ENCODE measurements around the gene PRRT3.

The PRRT3 gene

DNA sequence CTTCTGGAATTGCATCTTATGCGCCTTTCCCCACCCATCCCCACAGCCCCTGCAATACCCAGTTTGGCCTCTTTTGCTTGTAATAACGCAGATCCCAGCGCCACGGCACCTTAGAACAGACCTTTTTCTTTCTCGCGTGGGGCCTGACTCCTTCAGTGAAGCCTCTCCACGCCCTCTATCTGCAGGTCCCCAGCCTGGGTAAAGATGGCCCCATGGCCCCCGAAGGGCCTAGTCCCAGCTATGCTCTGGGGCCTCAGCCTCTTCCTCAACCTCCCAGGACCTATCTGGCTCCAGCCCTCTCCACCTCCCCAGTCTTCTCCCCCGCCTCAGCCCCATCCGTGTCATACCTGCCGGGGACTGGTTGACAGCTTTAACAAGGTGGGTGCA, 18.0 kb downstream of the PRRT3 start:
- in situ Hi-C loops (cut with MboI; ENCODE audit: low pct_unique_long_range_greater_than_20kb, low sequenced_read_pairs, unreplicated experiment): no loop called here
- TF ChIP-seq, protein P1, sequence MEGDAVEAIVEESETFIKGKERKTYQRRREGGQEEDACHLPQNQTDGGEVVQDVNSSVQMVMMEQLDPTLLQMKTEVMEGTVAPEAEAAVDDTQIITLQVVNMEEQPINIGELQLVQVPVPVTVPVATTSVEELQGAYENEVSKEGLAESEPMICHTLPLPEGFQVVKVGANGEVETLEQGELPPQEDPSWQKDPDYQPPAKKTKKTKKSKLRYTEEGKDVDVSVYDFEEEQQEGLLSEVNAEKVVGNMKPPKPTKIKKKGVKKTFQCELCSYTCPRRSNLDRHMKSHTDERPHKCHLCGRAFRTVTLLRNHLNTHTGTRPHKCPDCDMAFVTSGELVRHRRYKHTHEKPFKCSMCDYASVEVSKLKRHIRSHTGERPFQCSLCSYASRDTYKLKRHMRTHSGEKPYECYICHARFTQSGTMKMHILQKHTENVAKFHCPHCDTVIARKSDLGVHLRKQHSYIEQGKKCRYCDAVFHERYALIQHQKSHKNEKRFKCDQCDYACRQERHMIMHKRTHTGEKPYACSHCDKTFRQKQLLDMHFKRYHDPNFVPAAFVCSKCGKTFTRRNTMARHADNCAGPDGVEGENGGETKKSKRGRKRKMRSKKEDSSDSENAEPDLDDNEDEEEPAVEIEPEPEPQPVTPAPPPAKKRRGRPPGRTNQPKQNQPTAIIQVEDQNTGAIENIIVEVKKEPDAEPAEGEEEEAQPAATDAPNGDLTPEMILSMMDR (IDR thresholded peaks at IDR 0.05; ENCODE audit: extremely low read depth, insufficient read depth, missing control alignments): peak; percentile 26
- DNase-seq (ENCODE audit: low spot score): no peak

DNA sequence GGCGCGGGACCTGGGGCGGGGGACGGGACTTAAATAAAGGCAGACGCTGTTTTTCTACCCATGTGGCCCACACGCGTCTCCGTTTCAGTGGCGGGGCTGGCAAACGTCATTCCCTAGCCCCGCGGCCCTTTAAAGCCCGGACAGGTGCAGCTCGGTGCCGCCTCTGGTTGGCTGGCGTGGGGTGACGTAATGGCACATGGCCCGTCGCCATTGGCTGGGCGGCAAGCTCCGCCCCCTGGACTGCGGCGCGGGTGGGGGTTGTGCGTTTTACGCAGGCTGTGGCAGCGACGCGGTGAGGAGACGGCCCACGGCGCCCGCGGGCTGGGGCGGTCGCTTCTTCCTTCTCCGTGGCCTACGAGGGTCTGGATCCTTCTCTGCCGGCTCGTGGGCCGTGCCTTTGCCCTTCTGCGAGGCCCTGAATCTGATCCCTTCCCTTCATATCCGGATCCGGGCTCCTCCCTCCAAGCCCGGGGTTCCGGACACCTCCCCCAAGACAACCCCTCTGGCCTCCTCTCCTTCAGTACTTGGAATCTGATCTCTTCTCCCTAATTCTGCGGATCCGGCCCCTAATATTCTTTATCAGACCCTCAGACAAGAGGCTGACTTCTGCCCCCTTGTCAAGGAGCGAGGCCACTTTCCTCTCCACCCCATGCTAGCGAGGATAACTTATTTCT, 18.5 kb downstream of the PRRT3 start, which contains the start of gene CRELD1:
Gene CRELD1 (plus strand): TSS at position 274 of the 674 bp plus-strand sequence. CDS start 605 bp downstream, outside the sequence.
- peak; percentile 95 for DNase-seq (ENCODE audit: low spot score)
- TF ChIP-seq, protein P1 (IDR thresholded peaks at IDR 0.05; ENCODE audit: extremely low read depth, insufficient read depth, missing control alignments): no peak
- in situ Hi-C loops (cut with MboI; ENCODE audit: low pct_unique_long_range_greater_than_20kb, low sequenced_read_pairs, unreplicated experiment): no loop called here

DNA sequence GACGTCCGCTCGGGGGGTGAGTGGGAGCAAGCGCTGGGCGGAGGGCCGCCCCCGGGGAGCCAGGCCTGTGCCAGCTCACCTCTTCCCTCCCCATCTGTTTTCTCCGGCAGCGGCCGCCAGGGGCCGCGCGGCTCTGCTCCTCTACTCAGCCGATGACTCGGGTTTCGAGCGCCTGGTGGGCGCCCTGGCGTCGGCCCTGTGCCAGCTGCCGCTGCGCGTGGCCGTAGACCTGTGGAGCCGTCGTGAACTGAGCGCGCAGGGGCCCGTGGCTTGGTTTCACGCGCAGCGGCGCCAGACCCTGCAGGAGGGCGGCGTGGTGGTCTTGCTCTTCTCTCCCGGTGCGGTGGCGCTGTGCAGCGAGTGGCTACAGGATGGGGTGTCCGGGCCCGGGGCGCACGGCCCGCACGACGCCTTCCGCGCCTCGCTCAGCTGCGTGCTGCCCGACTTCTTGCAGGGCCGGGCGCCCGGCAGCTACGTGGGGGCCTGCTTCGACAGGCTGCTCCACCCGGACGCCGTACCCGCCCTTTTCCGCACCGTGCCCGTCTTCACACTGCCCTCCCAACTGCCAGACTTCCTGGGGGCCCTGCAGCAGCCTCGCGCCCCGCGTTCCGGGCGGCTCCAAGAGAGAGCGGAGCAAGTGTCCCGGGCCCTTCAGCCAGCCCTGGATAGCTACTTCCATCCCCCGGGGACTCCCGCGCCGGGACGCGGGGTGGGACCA, 19.2 kb downstream of the PRRT3 start:
- TF ChIP-seq, protein P1 (IDR thresholded peaks at IDR 0.05; ENCODE audit: extremely low read depth, insufficient read depth, missing control alignments): peak; percentile 76
- DNase-seq (ENCODE audit: low spot score): peak; percentile 88
- in situ Hi-C loops (cut with MboI; ENCODE audit: low pct_unique_long_range_greater_than_20kb, low sequenced_read_pairs, unreplicated experiment): no loop called here

DNA sequence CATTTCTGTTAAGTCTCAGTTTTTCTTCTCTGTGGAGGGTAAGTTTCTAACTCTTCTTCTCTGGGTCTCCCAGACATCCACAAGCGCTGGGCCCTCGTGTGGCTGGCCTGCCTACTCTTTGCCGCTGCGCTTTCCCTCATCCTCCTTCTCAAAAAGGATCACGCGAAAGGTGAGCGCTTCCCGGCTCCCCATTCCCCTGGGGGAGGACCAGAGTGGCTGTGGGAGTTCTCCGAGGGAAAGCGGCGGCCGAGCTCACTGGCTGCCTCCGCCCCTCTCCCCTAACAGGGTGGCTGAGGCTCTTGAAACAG, 19.7 kb downstream of the PRRT3 start:
- in situ Hi-C loops (cut with MboI; ENCODE audit: low pct_unique_long_range_greater_than_20kb, low sequenced_read_pairs, unreplicated experiment): no loop called here
- DNase-seq (ENCODE audit: low spot score): no peak
- TF ChIP-seq, protein P1 (IDR thresholded peaks at IDR 0.05; ENCODE audit: extremely low read depth, insufficient read depth, missing control alignments): no peak

DNA sequence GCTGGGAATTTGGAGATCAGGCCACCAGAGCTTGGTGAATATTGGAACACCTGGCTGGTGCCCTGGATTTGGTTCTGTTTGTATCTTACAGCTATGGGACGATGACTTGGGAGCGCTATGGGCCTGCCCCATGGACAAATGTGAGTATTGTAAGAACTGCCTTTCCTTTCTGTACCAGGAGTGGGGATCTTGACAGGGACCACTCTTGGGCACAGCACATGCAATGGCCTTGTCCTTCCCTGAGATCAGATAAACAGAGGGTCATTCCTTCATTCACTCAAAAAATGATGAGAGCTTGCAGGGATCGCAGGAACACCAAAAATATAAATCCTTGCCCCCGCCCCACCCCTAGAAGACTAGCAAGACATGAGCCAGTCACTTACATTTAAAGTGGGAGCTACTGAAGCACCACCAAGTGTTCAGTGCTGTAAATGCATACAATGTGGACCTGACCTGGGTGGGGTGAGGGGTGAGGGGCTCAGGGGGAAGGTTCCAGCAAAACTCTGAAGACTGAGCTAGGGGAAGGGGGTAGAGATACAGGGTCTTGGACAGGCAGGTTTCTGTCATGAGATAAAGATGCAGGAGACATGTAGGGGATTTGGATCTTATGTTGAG, 21.3 kb downstream of the PRRT3 start:
- in situ Hi-C loops (cut with MboI; ENCODE audit: low pct_unique_long_range_greater_than_20kb, low sequenced_read_pairs, unreplicated experiment): no loop called here
- DNase-seq (ENCODE audit: low spot score): no peak
- TF ChIP-seq, protein P1 (IDR thresholded peaks at IDR 0.05; ENCODE audit: extremely low read depth, insufficient read depth, missing control alignments): peak; percentile 47

DNA sequence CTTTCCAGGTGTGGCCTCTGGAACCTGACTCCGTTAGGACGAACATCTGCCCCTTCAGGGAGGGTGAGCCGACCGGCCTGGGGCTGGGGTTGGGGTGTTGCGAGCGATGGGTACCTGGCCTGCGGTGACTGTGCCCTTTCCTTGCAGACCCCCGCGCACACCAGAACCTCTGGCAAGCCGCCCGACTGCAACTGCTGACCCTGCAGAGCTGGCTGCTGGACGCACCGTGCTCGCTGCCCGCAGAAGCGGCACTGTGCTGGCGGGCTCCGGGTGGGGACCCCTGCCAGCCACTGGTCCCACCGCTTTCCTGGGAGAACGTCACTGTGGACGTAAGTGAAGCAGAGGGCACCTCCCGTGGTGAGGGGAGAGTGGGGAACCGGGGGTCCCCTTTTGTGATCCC, 24.1 kb downstream of the PRRT3 start:
- TF ChIP-seq, protein P1 (IDR thresholded peaks at IDR 0.05; ENCODE audit: extremely low read depth, insufficient read depth, missing control alignments): no peak
- DNase-seq (ENCODE audit: low spot score): no peak
- in situ Hi-C loops (cut with MboI; ENCODE audit: low pct_unique_long_range_greater_than_20kb, low sequenced_read_pairs, unreplicated experiment): no loop called here
